ENCODE measurements around the gene CCN2.

CCN2 gene

DNA sequence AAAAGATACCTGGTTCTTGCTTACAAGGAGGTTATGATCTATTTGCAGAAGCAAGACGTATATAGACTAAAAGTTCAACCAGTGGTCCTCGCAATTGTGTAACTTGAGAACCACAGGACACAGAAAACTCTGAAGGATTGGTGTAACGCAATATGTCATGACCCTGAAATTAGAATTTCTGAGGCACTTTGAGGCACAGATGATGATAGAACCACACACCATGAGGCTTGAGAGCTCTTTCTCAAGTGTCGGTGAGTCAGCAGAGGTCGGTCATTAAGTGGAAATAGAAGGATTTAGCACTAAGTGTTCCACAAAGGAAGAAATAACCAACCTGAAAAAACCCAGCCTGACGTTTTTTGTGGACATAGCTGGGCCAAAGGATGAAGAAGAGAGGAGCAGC lies 15.3 kb upstream of the CCN2 start:
- no peak for DNase-seq

DNA sequence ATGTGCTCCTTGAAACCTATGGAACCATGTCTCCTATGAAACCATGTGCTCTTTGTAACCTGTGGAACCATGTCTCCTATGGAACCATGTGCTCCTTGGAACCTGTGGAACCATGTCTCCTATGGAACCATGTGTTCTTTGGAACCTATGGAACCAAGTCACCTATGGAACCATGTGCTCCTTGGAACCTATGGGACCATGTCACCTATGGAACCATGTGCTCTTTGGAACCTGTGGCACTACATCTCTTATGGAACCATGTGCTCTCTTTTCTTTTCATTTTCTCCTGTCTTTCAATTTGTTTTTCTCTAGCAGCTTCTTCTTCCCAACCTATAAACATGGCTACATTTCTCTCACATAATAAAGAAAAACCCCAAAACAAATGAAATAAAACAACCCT lies 11.9 kb upstream of the CCN2 start:
- DNase-seq: no peak

DNA sequence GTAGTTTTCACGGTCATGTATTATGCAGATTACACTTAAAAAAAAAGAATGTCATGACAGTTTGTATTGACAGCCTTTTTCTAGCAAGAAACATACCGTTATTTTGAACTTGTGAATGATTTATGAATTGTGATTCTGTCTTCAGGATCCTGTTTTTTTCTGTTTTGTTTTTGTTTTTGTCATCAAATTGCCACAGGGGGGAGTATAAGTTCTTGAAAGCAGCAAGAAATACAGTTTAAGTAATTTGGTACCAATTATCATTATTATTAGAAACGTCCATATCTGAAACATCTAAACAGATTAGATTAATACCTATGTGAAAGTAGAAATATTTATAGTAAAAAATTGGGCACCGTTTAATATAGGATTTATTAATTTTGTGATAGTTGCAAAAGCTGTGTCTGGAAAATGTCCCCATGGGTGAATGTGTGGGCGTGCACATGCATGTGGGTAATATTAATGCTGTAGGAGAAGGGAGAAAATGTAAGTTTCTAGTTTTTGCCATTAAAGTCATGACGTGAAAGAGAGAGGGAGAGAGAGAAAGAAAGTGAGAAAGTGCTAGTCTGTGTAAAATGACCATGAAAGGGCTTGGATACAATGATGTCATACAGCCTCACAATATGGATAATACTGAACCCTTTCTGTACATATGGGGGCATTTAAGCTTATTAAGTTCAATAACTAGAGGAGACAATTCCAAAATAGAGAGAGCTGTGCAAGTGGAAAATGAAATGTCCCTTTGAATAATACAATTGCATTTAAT lies 9.4 kb upstream of the CCN2 start:
- no peak for DNase-seq

DNA sequence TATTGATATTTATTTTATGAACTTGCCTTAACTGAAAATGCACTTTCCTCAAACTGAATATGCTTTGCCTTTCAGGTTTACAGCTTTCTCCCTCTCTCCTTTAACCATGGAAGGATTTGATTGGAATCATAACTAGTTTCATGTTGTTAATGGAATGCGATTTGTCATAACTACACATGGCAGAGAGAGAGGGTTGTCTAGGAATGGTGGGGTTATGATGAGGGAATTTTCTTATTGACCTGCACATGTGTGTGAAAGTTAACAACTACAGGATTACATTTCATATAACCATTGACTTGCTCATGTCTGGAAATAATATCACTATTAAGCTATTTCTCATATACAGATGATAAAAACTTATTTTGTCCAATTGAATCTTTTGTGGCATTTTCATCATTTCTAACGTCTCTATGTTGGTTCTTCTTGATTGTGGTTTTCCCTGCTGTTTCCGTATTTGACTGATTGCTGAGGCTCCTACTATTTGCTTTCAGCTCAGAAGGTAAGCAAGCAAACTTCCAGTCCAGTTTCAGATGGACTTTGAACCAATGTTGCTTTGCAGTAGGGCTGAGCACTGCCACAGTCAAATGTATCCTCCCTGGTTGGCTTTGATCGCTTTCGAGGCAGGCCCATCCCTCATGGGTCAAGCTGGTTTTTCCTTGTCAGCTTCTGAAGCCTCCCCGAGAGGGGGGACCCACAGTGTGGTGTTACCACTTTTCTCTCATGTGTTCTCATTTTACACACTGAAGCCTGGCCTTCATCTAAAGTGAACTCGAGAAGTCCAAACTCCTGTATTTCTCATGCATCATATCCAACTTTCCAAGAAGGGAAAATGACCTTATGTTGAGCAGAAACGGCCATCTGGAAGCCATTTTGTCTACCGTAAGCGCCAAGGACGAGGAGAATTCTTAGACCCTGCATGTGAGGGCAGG lies 7.6 kb upstream of the CCN2 start:
- DNase-seq: no peak

DNA sequence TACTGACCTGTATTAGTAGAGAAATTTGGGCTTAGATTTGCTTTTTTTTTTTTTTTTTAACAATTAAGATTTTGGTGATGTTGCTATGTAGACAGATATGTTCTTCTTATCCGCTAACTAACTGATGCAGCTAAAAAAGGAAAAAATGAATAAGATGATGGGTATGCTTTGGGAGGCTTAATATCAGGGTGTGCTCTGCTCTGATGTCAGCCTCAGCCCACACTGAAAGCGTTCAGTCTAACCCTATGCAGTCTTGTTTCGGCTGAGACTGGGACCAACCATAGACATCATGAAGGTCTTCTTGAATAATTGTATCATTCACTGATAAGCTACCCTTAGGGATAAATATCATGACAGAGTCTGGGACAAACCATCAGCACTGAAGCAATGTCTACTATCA lies 6.9 kb upstream of the CCN2 start:
- DNase-seq: no peak

DNA sequence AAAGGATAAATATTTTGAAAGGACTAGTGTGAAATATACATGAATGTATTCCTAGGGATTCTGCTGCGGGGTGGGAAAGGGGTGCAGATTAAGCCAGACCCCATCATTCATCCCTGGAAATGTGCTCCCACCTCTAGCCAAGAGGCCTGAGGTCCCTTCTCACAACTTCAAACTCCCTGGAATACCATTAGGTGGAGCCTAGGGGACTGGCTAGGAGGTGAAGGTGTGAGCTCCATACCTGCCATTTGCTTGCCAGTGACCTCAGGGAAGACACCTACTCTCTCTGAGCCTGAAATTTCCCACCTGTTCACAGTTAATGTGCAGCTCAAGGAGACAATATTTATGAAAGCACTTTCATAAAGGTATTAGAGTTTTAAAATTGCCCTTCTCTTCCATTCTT lies 4.7 kb upstream of the CCN2 start:
- no peak for DNase-seq

DNA sequence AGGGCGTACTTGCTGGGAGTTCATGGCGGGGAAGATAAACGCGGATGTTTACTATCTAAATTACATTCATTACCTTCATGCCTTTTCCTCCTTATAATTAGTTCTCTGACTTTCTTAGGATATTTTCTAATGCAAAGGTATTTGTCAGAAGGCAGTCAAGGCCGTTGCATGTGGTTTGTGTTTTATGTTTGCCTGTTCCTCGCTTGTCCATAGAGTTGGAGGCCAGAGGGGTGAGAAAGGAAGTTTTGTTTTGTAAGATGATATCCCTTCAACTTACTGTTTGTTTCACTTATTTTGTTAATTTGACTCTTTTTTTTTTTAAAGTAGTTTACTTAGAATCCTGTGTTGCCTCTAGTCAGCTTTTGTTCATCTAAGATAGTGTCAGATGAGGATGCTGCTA lies 4.0 kb upstream of the CCN2 start:
- no peak for DNase-seq

DNA sequence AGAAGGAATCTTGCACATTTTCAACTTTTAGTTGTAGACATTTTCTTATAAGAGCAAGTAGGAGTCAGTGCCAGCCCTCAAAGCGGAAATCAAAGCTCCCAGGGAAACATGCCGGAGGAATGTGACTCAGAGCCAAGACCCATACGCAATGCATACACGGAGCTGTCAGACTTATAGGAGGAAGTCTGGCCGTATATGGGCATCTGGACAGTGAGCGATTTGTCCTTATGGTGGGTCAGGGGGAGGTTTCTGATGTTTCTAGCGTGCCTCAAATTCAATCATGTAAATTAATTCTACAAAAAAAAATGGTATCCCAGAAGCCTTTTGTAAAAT lies 3.6 kb upstream of the CCN2 start:
- peak; percentile 95 for DNase-seq

DNA sequence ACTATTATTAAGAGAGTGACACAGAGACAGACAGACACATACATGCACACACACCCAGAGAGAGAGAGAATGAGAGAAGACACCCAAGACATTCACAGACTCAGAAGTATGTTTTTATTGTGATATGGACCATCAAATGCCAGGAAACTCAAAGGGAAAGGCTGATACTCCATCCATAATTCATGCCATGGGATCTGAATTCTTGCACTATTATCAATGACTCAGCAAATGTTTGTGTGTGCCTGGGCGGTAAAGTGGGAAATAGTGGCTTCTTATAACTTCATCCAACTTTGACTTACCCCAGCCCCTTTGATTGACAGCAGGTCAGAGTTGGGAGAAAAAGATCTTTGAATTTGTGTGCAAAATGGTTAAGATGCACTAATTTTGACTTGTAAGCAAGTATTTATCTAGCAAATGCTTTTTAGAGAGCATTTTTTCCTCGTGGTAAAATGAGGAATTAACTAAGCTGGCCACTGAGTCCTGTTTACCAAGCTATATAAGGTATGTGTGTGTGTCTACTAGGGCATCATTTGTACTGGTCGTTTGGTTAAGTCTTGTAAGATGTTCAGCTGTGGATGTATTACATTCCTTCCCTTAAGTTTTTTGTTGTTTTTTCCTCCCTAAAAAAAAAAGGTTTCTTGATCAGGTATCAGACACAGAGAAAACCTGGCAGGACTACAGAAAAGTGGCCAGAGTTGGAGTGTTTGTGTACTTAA lies 3.0 kb upstream of the CCN2 start:
- DNase-seq: peak; percentile 60

DNA sequence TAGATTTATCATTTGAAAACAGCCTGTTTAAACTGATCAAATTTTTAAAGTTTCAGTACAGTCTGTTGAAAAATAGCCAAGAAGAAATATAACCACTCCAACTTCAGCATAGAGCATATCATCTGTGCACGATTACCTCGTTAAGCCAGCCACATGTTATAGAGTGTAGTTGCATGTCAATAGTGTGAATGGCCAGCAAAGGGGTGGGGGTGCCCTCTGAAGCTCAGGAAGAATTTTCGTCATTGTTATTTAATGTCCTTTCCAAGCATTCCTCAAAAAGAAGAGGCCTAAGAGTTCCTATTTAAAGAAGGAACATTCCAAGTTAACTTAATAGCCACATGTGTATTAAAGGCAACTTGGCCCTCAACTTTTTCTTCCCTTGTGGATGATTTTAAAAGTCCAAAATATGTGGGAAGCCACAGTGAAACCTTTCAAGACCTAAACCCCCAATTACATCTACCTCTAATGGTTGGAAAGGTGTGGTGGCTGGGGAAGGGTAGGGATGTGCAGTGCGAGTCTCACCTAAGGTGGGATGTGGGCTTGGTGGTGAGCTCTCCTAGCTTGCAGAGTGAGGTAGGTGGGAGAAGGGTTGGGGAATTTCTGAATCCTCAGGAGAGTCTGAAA lies 1.8 kb upstream of the CCN2 start:
- no peak for DNase-seq

DNA sequence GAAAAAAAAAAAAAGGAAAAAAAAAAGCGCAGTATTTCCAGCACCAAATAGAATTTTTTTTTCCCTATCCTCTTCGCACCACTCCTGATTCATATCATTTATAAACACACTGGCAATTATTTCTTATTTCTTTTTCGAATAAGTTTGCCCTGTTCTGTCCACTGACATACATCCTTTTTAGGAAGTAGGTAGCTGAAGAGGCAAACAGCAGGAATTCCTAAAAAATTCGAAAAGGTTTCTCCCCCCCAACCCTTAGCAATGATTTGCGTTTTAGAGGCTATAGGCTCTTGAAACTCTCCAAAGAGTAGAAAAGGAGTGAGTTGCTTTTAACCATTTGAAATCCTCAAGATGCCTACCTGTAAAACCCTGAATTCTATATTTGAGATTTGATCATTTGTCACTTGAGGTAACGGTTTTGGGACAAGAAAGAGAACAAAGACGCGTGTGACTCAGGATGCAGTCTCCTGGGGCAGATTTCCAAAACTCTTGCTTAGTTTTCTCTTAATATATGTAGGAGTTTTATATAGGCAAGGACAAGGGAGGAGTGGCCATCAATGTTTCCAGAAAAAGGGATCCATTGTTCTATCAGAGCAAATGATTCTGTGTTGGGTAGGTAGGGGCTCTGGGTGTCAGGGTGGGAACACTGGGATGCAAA lies 531 bp upstream of the CCN2 start:
- no peak for DNase-seq

DNA sequence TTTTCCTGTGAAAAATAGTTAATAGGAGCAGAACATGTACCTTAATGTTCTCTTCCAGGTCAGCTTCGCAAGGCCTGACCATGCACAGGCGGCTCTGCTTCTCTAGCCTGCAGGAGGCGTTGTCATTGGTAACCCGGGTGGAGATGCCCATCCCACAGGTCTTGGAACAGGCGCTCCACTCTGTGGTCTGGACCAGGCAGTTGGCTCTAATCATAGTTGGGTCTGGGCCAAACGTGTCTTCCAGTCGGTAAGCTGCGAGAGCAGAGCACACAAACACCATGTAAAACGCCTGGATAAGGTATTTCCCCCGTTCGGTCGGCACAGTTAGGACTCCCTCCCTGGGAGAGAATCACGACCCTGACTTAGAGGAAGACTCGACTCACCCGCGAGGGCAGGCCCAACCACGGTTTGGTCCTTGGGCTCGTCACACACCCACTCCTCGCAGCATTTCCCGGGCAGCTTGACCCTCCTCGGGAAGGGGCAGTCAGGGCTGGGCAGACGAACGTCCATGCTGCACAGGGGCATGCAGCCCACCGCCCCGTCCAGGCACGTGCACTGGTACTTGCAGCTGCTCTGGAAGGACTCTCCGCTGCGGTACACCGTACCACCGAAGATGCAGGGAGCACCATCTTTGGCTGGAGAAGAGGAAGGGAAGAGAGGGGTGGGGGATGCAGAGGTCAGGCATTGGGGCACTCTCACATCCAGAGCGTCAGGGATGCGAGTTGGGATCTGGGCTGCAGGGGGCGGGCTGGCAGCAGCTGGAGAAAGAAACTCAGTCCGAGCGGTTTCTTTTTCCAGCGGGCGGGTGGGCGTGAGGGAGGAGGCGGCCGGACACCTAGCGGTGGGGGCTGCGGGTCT lies 1.0 kb downstream of the CCN2 start:
- peak; percentile 89 for DNase-seq

DNA sequence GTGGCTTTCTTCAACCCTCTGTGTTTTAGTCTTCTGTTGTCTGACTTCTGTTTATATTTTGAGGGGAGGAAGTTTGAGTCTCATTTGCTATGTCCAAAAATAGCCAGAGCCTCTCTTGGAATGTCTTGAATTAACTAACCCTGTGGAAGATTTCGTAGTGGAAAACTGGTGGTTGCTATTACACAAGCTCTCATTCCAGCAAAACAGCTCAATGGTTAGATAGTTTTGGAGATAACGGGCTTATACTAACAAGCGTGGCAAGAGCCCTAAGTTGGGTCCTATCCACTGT lies 1.6 kb downstream of the CCN2 start:
- DNase-seq: no peak

DNA sequence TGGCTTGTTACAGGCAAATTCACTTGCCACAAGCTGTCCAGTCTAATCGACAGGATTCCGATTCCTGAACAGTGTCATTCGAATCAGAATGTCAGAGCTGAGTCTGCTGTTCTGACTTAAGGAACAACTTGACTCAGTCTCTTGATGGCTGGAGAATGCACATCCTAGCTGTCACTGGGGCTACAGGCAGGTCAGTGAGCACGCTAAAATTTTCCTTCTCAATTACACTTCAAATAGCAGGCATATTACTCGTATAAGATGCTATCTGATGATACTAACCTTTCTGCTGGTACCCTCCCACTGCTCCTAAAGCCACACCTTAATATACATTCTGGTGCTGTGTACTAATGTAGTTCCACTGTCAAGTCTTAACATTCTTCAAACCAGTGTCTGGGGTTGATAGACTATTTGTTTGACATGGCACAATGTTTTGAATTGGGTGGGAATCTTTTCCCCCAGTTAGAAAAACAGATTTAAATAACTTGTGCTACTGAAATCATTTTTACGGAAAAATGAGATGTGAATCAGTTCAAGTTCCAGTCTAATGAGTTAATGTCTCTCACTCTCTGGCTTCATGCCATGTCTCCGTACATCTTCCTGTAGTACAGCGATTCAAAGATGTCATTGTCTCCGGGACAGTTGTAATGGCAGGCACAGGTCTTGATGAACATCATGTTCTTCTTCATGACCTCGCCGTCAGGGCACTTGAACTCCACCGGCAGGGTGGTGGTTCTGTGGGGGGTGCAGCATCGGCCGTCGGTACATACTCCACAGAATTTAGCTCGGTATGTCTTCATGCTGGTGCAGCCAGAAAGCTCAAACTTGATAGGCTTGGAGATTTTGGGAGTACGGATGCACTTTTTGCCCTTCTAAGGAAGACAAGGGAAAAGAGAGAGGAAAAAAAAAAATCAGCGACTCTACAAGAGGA lies 2.2 kb downstream of the CCN2 start:
- DNase-seq: peak; percentile 74

DNA sequence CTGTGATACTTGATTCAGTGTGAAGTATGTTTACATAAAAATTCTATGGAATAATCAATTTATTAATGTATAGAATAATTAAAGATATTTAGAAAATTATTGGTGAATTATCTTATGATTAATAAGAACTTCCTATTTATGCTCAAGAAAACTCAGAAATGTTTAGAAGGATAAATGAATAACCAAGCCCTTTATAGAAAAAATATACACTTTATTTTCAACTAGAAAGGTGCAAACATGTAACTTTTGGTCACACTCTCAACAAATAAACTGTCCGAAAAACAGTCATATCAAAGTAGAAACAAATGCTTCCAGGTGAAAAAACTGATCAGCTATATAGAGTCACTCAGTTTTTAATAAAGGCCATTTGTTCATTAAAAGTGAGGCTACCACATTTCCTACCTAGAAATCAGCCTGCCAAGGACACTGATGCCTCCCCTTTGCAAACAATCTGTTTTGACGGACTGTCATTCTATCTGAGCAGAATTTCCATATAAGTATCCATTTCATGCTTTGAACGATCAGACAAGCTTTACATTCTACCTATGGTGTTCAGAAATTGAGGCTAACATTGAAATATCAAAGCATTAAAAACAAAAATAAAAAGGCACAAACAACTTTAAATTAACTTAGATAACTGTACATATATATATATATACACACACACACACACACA lies 3.0 kb downstream of the CCN2 start:
- DNase-seq: peak; percentile 59

DNA sequence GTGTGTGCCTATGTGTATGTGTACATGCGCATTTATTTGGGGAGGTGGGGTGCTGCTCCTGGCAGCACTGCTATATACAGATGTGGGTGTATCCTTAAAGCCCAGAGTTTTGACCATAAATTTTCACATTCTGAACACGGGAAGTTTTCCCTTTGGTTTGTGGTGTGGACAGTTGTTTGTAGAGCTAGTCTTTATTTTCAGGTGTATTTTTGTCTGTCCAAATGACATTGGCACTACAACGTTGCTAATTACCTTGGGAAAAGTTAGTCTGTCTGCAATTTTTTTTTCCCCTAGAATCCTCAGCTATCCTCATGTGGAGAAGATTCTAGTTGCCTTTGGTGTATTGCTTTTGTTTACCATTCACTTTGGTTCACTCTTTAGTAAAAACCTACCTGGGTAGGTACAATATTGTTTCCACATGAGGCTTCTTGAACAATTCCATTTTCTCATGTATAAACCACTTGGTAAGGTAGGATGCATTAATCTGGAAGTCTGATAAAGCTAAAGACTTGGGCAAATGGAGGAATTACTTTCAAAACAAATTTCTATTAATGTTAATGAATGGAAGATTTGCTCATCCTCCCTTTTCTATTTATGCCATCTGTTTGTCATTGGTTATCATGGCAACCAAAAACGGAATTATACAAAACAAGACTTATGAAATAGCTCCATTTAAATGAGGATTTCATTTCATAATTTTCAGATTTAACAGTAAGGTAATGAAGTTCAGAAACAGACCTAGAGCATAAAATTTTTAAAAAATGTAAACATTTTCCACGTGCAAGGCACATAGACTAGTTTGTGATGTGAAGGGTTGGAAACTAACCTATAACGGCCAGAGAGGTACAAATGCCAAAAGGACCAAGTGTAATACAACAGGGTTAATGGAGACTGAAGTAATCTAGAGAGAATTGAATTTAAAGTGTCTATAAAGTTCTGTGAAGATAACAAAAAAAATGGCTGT lies 3.9 kb downstream of the CCN2 start:
- peak; percentile 72 for DNase-seq

DNA sequence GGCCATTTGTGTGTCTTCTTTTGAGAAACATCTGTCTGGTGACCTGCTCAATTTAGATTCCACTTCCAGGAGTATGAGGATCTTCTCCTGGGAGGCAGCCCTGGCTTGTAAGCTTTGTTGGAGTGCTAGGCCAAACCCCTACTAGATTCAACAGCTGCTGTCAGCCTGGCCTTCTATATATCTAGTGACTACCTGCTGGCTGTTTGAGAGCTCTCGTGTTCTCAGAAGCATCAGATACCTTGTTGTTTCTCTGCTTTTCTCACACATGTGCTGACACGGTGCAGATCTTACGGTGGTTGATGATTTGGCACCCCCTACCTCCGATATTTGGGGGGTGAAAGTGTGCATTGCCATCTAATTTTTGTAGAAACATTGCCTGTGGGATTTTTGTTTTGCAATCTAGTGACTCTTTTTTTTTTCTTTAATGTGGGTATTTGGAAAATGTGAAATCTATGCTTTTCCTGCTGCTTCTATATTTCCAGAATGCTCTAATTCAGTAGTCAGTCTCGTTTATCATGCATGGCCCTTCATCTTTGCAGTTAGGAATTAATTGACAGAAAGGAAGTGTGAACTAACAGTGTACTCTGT lies 4.7 kb downstream of the CCN2 start:
- DNase-seq: peak; percentile 54

DNA sequence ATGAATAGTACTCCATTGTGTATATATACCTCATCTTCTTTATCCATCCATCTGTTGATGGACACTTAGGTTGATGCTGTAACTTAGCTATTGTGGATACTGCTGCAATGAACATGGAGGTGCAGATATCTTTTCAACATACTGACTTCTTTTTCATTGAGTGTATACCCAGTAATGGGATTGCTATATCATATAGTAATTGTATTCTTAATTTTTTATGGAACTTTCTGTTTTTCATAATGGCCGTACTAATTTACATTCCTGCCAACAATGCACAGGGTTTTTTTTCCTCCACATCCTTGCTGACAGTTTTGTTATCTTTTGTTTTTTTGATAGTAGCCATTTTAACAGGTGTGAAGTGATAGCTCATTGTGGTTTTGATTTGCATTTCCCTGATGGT lies 5.2 kb downstream of the CCN2 start:
- DNase-seq: no peak

Measured in EL (cell line).